Measurements from ENCODE around the gene PTH2R. TPM values are rescaled to one million over a fixed set of nuclear protein-coding genes. Genes with fewer than 3 reads are reported as not detected.

PTH2R gene
- total RNA-seq, 1 experiment from 2014 or later: 0.10 TPM

GRCh38 chr2:208358758-208359631, 47.6 kb upstream of the PTH2R start:
- peaks cover 16% of the 10 kb centered on the region for H3K36me3 ChIP-seq (ENCODE audit: control insufficient read depth, insufficient read depth, low read length)
- DNase-seq (ENCODE audit: low read depth, low spot score) (no peak), ATAC-seq (no peak)
- in situ Hi-C loops (cut with HindIII; ENCODE audit: low pct_unique_long_range_greater_than_20kb, low sequenced_read_pairs) (no loop called here), intact Hi-C loops (cut with micrococcal nuclease; ENCODE audit: unreplicated experiment) (no loop called here)
- TF ChIP-seq, protein P1, sequence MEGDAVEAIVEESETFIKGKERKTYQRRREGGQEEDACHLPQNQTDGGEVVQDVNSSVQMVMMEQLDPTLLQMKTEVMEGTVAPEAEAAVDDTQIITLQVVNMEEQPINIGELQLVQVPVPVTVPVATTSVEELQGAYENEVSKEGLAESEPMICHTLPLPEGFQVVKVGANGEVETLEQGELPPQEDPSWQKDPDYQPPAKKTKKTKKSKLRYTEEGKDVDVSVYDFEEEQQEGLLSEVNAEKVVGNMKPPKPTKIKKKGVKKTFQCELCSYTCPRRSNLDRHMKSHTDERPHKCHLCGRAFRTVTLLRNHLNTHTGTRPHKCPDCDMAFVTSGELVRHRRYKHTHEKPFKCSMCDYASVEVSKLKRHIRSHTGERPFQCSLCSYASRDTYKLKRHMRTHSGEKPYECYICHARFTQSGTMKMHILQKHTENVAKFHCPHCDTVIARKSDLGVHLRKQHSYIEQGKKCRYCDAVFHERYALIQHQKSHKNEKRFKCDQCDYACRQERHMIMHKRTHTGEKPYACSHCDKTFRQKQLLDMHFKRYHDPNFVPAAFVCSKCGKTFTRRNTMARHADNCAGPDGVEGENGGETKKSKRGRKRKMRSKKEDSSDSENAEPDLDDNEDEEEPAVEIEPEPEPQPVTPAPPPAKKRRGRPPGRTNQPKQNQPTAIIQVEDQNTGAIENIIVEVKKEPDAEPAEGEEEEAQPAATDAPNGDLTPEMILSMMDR (IDR thresholded peaks at IDR 0.05): no peak
- no peak overlapping the region for H3K27ac ChIP-seq (ENCODE audit: low read length)
- no peaks in the 10 kb centered on the region for H3K27me3 ChIP-seq (ENCODE audit: control insufficient read depth, insufficient read depth, low read length)
- H3K4me3 ChIP-seq (ENCODE audit: low read depth in 2 of 2, low read length in 2 of 2): no peak overlapping the region; a peak in 1 of 4 replicates
- H3K9me3 ChIP-seq (ENCODE audit: control insufficient read depth, insufficient read depth, low read depth, low read length): no peaks in the 10 kb centered on the region
- ChIA-PET CTCF (no interaction called here), POLR2A (no interaction called here)
- BruUV-seq (replicated peaks): no TSS peak
- no peaks in the 10 kb centered on the region for H3K4me1 ChIP-seq (ENCODE audit: control insufficient read depth, insufficient read depth, low read length)

DNA sequence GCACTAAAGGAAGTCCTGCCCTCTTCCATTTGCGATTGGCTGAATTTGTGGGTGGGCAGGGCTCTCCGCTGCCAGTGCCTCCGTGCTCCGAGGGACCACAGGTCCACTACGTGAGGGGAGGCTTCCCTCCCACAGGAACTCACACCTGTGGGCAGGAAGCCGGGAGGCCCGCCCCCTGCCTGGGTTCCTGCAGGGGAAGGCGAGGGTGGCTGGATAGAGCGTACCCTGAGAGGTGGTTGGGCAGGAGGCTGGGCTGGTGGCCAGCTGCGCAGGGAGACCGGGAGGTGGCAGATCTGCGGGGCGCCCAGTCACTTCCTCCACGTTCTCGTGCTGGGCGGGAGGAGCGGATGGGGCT, 47.0 kb upstream of the PTH2R start:
- Histone ChIP-seq H3K27ac (ENCODE audit: low read length) (no peak overlapping the region), H3K36me3 (ENCODE audit: control insufficient read depth, insufficient read depth, low read length) (peaks cover 9% of the 10 kb centered on the region), H3K4me1 (ENCODE audit: control insufficient read depth, insufficient read depth, low read length) (no peaks in the 10 kb centered on the region), H3K27me3 (ENCODE audit: control insufficient read depth, insufficient read depth, low read length) (no peaks in the 10 kb centered on the region), H3K9me3 (ENCODE audit: control insufficient read depth, insufficient read depth, low read depth, low read length) (no peaks in the 10 kb centered on the region), H3K4me3 (ENCODE audit: low read depth in 2 of 2, low read length in 2 of 2) (peak overlapping the region in 1 of 2 experiments; percentile 10; a peak in 1 of 4 replicates)
- TF ChIP-seq, protein P1 (IDR thresholded peaks at IDR 0.05): no peak
- no peak for TF ChIP-seq TCF7L2 (IDR thresholded peaks at IDR 0.05; ENCODE audit: low read depth, low read length)
- no peak for TF ChIP-seq REST (IDR thresholded peaks at IDR 0.05; ENCODE audit: insufficient read depth in 1 of 2, low read depth in 2 of 2, low read length in 1 of 2)
- TF ChIP-seq SIN3A (IDR thresholded peaks at IDR 0.05; ENCODE audit: borderline replicate concordance, insufficient read depth, low read depth, low read length): no peak
- TF ChIP-seq POLR2AphosphoS5 (IDR thresholded peaks at IDR 0.05; ENCODE audit: low read depth, low read length): no peak
- POLR2A ChIA-PET: no interaction called here
- in situ Hi-C loops (cut with HindIII; ENCODE audit: low pct_unique_long_range_greater_than_20kb, low sequenced_read_pairs) (no loop called here), intact Hi-C loops (cut with micrococcal nuclease; ENCODE audit: unreplicated experiment) (no loop called here)
- ATAC-seq (no peak), DNase-seq (ENCODE audit: low read depth, low spot score) (no peak)
- BruUV-seq (replicated peaks): no TSS peak
- CTCF ChIA-PET: no interaction called here

Data from Panc1 (cell line).